ENCODE measurements around the gene UEVLD.

- no peak for TF ChIP-seq CTCF (IDR thresholded peaks at IDR 0.05; ENCODE audit: insufficient read depth, low read depth, low read length)
- no peak for TF ChIP-seq EZH2 (IDR thresholded peaks at IDR 0.05; ENCODE audit: insufficient read depth, low read length)
Measured at GRCh38 chr11:18617688-18618341, 29.3 kb upstream of the UEVLD start.

All from astrocyte (in vitro differentiated cells and primary cell).